ENCODE measurements around the gene TBC1D9B. TPM values are rescaled to one million over a fixed set of nuclear protein-coding genes. Genes with fewer than 3 reads are reported as not detected.

The TBC1D9B gene
- total RNA-seq, 1 donor from 2014 or later: 136 TPM

DNA sequence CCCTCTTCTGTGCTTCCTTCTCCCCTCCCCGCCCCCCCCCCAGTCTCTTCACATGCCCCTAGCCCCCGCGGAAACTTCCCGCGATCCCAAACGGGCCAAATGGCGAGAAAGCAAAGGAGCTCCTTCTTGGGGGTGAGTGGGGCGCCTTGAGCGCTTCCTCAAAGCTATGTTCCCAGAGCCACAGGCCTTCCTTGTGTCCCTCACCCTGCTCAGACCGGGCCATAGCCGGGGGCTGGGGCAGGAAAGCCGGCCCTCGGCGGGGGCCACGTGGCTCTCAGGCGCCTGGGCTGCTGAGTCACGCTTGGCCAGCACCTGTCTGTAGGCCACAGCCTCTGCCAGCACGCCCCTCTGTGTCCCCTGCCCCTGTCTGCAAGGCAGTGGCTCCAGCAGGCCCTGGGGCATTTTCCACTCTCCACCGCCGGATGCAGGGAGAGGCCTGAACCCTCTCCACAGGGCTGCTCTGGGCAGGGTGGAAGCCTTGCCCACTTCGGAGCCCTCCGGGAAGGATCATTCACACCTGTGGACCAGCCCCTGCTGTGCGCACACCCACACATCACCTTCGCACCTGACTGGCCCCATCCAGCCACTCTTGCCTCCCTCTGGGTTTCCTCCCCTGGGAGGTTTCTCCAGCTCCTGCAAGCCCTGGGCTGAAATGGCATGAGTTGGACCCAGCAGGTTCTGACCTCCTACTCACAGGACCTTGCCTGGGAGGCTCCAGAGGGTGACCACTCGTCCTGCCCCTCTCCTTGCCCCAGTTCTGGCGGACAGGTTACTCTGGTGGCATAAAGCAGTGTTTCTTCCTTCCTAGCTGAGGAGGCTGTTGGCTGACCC is 88.2 kb downstream of the TBC1D9B start:
- peaks cover 49% of the 10 kb centered on the region for H3K4me1 Mint-ChIP-seq (ENCODE audit: unreplicated experiment)
- H3K27me3 Mint-ChIP-seq (ENCODE audit: unreplicated experiment): no peaks in the 10 kb centered on the region
- peak overlapping the region; percentile 79 for H3K4me3 Mint-ChIP-seq (ENCODE audit: unreplicated experiment)
- peak; percentile 91 for DNase-seq (ENCODE audit: extremely low spot score, unreplicated experiment)
- peaks cover 16% of the 10 kb centered on the region for H3K36me3 Mint-ChIP-seq (ENCODE audit: unreplicated experiment)
- H3K9me3 Mint-ChIP-seq (ENCODE audit: unreplicated experiment): no peaks in the 10 kb centered on the region
- peak overlapping the region; percentile 96 for H3K27ac Mint-ChIP-seq (ENCODE audit: unreplicated experiment)
- TF ChIP-seq, protein P1, sequence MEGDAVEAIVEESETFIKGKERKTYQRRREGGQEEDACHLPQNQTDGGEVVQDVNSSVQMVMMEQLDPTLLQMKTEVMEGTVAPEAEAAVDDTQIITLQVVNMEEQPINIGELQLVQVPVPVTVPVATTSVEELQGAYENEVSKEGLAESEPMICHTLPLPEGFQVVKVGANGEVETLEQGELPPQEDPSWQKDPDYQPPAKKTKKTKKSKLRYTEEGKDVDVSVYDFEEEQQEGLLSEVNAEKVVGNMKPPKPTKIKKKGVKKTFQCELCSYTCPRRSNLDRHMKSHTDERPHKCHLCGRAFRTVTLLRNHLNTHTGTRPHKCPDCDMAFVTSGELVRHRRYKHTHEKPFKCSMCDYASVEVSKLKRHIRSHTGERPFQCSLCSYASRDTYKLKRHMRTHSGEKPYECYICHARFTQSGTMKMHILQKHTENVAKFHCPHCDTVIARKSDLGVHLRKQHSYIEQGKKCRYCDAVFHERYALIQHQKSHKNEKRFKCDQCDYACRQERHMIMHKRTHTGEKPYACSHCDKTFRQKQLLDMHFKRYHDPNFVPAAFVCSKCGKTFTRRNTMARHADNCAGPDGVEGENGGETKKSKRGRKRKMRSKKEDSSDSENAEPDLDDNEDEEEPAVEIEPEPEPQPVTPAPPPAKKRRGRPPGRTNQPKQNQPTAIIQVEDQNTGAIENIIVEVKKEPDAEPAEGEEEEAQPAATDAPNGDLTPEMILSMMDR (IDR thresholded peaks at IDR 0.05): no peak

DNA sequence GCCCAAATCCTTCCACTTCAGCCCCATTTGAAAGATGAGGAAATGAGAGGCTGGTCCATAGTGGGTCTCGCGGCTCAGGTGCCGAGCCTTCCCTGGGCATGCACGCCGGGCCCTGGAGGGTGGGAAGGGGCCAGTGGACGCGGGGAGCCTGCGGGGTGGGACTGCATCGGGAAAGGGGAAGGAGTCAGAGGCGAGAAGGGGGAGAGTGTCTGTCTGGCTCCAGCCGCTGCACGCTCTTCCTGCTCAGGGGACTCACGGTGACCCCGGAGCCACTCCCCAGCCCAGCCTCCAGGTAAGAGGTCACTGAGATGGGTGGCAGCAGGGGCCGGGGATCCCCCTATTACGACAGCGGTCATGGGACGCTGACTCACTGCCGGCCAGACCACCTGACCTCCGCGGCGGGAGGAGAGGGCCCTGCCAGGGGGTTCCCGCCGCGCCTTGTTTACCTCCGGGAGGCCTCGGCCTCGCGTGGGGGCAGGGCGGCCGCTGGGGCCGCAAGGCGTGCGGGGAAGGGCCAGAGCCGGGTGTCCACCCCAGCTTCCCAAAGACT is 88.9 kb downstream of the TBC1D9B start:
- Mint-ChIP-seq H3K4me3 (ENCODE audit: unreplicated experiment) (peak overlapping the region; percentile 67), H3K27me3 (ENCODE audit: unreplicated experiment) (no peaks in the 10 kb centered on the region), H3K4me1 (ENCODE audit: unreplicated experiment) (peaks cover 48% of the 10 kb centered on the region), H3K36me3 (ENCODE audit: unreplicated experiment) (peaks cover 13% of the 10 kb centered on the region), H3K9me3 (ENCODE audit: unreplicated experiment) (no peaks in the 10 kb centered on the region), H3K27ac (ENCODE audit: unreplicated experiment) (peak overlapping the region; percentile 96)
- TF ChIP-seq, protein P1 (IDR thresholded peaks at IDR 0.05): no peak
- DNase-seq (ENCODE audit: extremely low spot score, unreplicated experiment): peak; percentile 94

DNA sequence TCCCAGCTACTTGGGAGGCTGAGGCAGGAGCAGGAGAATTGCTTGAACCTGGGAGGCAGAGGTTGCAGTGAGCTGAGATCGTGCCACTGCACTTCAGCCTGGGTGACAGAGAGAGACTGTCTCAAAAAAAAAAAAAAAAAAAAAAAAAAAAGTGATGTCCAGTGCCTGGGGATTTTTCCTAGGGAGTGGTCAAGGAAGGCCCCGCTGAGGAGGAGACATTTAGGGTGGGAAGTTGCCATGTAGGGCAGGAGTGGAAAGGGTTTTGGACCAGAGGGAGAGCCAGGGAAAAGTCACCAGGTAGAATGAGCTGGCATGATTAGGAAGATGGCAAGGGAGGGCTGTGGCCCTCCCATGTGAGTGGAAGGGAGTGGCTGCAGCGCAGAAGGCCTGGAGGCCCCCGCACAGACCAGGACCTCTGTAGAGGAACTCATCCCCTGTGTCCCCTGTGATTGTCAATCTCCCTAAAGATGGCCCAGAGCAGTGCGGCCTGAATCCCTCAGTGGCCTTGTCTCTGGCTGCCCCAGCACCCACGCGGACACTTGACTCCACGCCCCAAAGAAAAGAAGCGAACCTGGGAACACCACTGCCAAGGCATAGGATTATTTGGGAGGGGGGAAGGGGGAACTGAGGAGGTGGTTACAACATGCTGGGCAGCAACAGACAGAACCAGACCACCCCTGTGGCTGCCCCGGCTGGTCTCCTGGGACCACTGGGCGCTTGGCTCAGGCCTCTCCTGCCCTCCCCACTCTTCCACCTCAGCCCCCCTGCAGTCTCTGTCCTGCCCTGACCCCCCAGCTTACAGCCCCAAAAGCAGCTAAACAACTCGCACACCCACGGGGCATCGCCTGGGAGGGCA is 89.6 kb downstream of the TBC1D9B start:
- DNase-seq (ENCODE audit: extremely low spot score, unreplicated experiment): no peak
- peaks cover 8% of the 10 kb centered on the region for H3K36me3 Mint-ChIP-seq (ENCODE audit: unreplicated experiment)
- TF ChIP-seq, protein P1 (IDR thresholded peaks at IDR 0.05): no peak

DNA sequence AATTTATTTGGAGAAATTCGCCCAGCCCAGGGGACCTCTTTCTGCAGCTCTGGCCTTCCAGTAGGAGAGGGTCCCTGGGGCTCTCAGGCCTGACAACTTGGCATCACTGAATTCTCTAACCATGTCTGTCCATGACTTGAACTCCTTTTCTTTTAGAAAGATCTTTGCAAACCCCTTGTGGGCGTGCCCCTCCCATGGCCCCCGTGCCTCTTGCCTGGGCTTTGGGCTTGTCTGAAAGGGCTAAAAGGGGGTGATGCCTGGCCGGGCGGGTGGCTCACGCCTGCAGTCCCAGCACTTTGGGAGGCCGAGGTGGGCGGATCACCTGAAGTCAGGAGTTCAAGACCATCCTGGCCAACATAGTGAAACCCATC is 90.2 kb downstream of the TBC1D9B start:
- Mint-ChIP-seq H3K4me1 (ENCODE audit: unreplicated experiment) (peaks cover 37% of the 10 kb centered on the region), H3K36me3 (ENCODE audit: unreplicated experiment) (peaks cover 9% of the 10 kb centered on the region), H3K27ac (ENCODE audit: unreplicated experiment) (peak overlapping the region; percentile 96), H3K27me3 (ENCODE audit: unreplicated experiment) (no peaks in the 10 kb centered on the region), H3K4me3 (ENCODE audit: unreplicated experiment) (no peak overlapping the region), H3K9me3 (ENCODE audit: unreplicated experiment) (no peaks in the 10 kb centered on the region)
- TF ChIP-seq, protein P1 (IDR thresholded peaks at IDR 0.05): no peak
- DNase-seq (ENCODE audit: extremely low spot score, unreplicated experiment): no peak

More for the DNA sequence above, 89.6 kb downstream of the TBC1D9B start:
- H3K9me3 Mint-ChIP-seq (ENCODE audit: unreplicated experiment): no peaks in the 10 kb centered on the region
- peak overlapping the region; percentile 96 for H3K27ac Mint-ChIP-seq (ENCODE audit: unreplicated experiment)
- H3K4me1 Mint-ChIP-seq (ENCODE audit: unreplicated experiment): peaks cover 43% of the 10 kb centered on the region
- H3K4me3 Mint-ChIP-seq (ENCODE audit: unreplicated experiment): peak overlapping the region; percentile 67
- H3K27me3 Mint-ChIP-seq (ENCODE audit: unreplicated experiment): no peaks in the 10 kb centered on the region

Data from osteocyte (in vitro differentiated cells).